ENCODE data around the gene COL21A1. TPM values are rescaled to one million over a fixed set of nuclear protein-coding genes. Genes with fewer than 3 reads are reported as not detected.

Gene COL21A1
- total RNA-seq, 4 donors from 2014 or later: 1.3 to 2.1 (median 1.6) TPM

DNA sequence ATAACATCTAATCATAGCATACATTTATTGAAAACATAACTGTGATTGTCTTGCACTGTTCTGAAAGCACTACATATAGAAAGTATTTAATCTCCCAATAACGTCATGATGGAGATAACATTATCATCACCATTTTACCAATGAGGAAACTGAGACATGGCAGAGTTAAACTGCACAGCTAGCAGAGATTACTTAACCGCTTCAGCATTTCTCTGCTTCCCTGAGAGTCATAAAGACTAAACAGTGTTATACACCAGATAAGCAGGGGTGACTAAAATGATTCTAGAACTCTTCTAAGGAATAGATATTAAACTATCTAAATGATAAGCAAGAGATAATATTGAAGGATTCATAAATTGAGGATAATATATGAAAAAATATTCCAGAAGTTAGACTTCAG, 188.7 kb downstream of the COL21A1 start:
- Histone ChIP-seq H3K36me3 (no peaks in the 10 kb centered on the region), H3K4me3 (no peak overlapping the region), H3K9me3 (no peaks in the 10 kb centered on the region), H3K4me1 (no peaks in the 10 kb centered on the region), H3K27me3 (no peaks in the 10 kb centered on the region), H3K27ac (no peak overlapping the region)
- WGBS, 2 donors: 71 to 73% methylated on average over 2 of the region's 2 CpGs
- TF ChIP-seq, protein P1, sequence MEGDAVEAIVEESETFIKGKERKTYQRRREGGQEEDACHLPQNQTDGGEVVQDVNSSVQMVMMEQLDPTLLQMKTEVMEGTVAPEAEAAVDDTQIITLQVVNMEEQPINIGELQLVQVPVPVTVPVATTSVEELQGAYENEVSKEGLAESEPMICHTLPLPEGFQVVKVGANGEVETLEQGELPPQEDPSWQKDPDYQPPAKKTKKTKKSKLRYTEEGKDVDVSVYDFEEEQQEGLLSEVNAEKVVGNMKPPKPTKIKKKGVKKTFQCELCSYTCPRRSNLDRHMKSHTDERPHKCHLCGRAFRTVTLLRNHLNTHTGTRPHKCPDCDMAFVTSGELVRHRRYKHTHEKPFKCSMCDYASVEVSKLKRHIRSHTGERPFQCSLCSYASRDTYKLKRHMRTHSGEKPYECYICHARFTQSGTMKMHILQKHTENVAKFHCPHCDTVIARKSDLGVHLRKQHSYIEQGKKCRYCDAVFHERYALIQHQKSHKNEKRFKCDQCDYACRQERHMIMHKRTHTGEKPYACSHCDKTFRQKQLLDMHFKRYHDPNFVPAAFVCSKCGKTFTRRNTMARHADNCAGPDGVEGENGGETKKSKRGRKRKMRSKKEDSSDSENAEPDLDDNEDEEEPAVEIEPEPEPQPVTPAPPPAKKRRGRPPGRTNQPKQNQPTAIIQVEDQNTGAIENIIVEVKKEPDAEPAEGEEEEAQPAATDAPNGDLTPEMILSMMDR (IDR thresholded peaks at IDR 0.05): no peak
- TF ChIP-seq POLR2A (IDR thresholded peaks at IDR 0.05): no peak
- DNase-seq: no peak
- intact Hi-C loops (cut with DNase I): no loop called here

DNA sequence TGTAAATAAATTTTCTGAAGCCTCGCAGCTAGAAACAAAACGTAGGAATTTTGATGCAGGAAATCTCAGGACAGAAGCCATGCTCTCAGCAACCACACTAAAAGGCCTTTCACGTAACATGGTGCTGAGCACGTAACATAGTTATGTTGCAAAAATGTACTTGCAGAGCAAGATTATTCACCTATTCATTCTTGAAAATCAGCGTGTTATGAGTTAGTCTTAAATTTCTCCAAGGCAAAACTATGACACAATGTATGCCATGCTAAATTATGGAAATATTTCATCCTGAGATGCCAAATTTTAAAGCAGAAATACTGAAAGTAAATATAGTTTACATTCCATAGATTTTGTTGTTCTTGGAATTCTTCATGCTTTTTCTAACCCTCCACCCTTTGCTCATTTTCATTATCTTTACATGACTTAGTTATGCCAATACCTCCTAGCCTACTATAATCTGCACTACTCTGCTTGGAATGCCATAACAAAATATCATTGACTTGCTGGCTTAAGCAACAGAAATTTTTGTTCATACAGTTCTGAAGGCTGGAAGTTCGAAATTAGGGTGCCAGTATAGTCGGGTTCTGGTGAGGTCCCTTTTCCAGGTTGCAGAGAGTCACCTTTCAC, 192.2 kb downstream of the COL21A1 start:
- TF ChIP-seq POLR2A (IDR thresholded peaks at IDR 0.05): no peak
- TF ChIP-seq, protein P1 (IDR thresholded peaks at IDR 0.05): no peak
- DNase-seq: no peak
- no peak overlapping the region for H3K4me3 ChIP-seq
- H3K27ac ChIP-seq: no peak overlapping the region
- no peaks in the 10 kb centered on the region for H3K4me1 ChIP-seq
- no peaks in the 10 kb centered on the region for H3K9me3 ChIP-seq
- WGBS, 2 donors: 83 to 86% methylated on average over 7 of the region's 7 CpGs
- intact Hi-C loops (cut with DNase I): no loop called here
- no peaks in the 10 kb centered on the region for H3K27me3 ChIP-seq
- H3K36me3 ChIP-seq: no peaks in the 10 kb centered on the region

DNA sequence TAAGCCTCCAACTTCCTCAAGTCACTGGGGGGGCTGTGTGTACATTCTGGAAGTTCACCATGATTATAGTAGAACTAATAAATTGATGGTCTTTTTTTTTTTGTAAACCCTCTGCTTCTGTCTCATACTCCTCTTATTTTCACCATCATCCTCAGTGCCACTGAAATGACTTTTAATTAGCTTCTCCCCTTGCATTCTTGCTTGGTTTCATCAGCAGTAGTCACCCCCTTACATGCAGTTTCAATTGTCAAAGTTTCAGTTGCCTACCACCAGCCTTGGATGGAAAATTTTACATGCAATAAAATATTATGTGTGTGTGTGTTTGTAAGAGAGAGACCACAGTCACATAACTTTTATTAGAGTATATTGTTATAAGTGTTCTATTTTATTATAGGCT, 196.2 kb downstream of the COL21A1 start:
- Histone ChIP-seq H3K36me3 (no peaks in the 10 kb centered on the region), H3K4me1 (no peaks in the 10 kb centered on the region), H3K4me3 (no peak overlapping the region), H3K27me3 (no peaks in the 10 kb centered on the region), H3K27ac (no peak overlapping the region), H3K9me3 (no peaks in the 10 kb centered on the region)
- DNase-seq: no peak
- intact Hi-C loops (cut with DNase I): no loop called here
- TF ChIP-seq, protein P1 (IDR thresholded peaks at IDR 0.05): no peak
- TF ChIP-seq POLR2A (IDR thresholded peaks at IDR 0.05): no peak

DNA sequence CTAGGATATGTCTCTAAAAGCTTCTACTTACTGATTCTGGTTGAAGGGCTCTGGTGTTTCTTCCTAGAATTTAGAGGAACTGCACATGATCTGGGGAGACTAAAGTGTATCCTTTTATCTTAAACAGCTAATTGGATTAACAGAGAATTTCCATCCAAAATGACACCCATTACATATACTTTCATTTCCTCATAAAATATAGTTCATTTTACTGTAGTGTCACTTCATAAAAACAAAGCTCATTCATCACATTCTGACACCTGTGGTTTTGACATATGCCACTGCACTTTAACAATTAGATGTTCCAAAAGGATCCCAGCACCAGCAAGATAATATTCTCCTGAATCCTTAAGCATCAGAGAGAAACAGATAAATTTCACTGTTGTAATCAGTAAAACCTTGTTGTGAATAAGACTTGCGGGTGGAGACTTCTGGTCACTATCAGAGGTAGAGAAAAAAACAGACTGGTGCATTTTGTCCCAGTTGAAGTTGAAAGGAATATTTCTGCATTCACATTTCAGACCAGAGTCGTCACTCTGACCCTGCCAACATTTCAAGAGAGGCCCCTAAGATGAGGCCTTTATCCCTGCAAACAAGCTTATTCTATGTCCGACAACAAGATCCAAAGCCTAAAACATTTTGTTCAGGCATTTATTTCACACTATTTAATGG, 196.7 kb downstream of the COL21A1 start:
- Histone ChIP-seq H3K9me3 (no peaks in the 10 kb centered on the region), H3K4me1 (no peaks in the 10 kb centered on the region), H3K36me3 (no peaks in the 10 kb centered on the region), H3K27me3 (no peaks in the 10 kb centered on the region), H3K4me3 (no peak overlapping the region), H3K27ac (no peak overlapping the region)
- TF ChIP-seq, protein P1 (IDR thresholded peaks at IDR 0.05): no peak
- no peak for TF ChIP-seq POLR2A (IDR thresholded peaks at IDR 0.05)
- no peak for DNase-seq
- intact Hi-C loops (cut with DNase I): no loop called here
- WGBS, 2 donors: 77 to 83% methylated on average over 3 of the region's 3 CpGs

DNA sequence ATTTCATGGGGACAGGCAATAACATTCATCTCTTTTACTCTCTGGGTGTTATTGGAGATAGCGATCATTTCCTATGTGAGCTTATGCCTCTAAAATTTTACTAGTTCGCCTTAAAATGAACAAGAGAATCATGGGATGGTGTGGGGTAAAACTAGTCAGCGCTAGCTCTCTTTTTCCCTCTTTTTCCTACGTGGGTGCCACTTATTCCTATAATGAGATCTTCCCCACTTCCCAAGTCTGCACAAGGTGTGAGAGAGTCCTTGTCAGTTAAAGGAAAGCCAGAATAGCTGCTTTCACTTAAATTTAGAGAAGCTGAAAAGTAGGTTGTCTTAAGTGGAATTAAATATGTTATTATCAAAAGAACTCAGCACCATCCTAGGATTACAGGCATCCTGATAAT, 198.8 kb downstream of the COL21A1 start:
- Histone ChIP-seq H3K4me3 (no peak overlapping the region), H3K4me1 (no peaks in the 10 kb centered on the region), H3K9me3 (no peaks in the 10 kb centered on the region), H3K27me3 (no peaks in the 10 kb centered on the region), H3K27ac (no peak overlapping the region), H3K36me3 (no peaks in the 10 kb centered on the region)
- TF ChIP-seq, protein P1 (IDR thresholded peaks at IDR 0.05): no peak
- no peak for TF ChIP-seq POLR2A (IDR thresholded peaks at IDR 0.05)
- intact Hi-C loops (cut with DNase I): no loop called here
- no peak for DNase-seq
- 76 to 86% methylated on average over 4 of the region's 4 CpGs for WGBS, 2 donors
